ENCODE measurements around the gene LIPC. TPM values are rescaled to one million over a fixed set of nuclear protein-coding genes. Genes with fewer than 3 reads are reported as not detected.

Gene LIPC
- total and polyA plus RNA-seq, 2 donors: 0.41 to 1.2 TPM

- H3K36me3 ChIP-seq (ENCODE audit: insufficient read depth): no peaks in the 10 kb centered on the region
- no peak overlapping the region for H3K27ac ChIP-seq (ENCODE audit: low read depth)
- no peaks in the 10 kb centered on the region for H3K4me1 ChIP-seq (ENCODE audit: insufficient read depth)
- H3K4me3 ChIP-seq (ENCODE audit: low read depth, low read length): no peak overlapping the region
- DNase-seq (ENCODE audit: extremely low spot score): no peak
- WGBS: 57% methylated on average over 6 of the region's 6 CpGs
These were observed 133.2 kb downstream of the LIPC start for GRCh38 chr15:58564981-58565380.

- H3K27ac ChIP-seq (ENCODE audit: low read depth): no peak overlapping the region
- no peak overlapping the region for H3K4me3 ChIP-seq (ENCODE audit: low read depth, low read length)
- WGBS: 62% methylated on average over 4 of the region's 4 CpGs
- no peaks in the 10 kb centered on the region for H3K4me1 ChIP-seq (ENCODE audit: insufficient read depth)
- no peak for DNase-seq (ENCODE audit: extremely low spot score)
- no peaks in the 10 kb centered on the region for H3K36me3 ChIP-seq (ENCODE audit: insufficient read depth)
These were observed 133.8 kb downstream of the LIPC start for GRCh38 chr15:58565619-58566018.

- H3K27ac ChIP-seq (ENCODE audit: low read depth): no peak overlapping the region
- H3K36me3 ChIP-seq (ENCODE audit: insufficient read depth): no peaks in the 10 kb centered on the region
- H3K4me1 ChIP-seq (ENCODE audit: insufficient read depth): no peaks in the 10 kb centered on the region
- WGBS: 89% methylated on average over 6 of the region's 6 CpGs
- no peak for DNase-seq (ENCODE audit: extremely low spot score)
- no peak overlapping the region for H3K4me3 ChIP-seq (ENCODE audit: low read depth, low read length)
These were observed 134.2 kb downstream of the LIPC start for GRCh38 chr15:58566029-58566428.

GRCh38 chr15:58568157-58568571, 136.4 kb downstream of the LIPC start:
- Histone ChIP-seq H3K36me3 (ENCODE audit: insufficient read depth) (no peaks in the 10 kb centered on the region), H3K27ac (ENCODE audit: low read depth) (no peak overlapping the region), H3K4me3 (ENCODE audit: low read depth, low read length) (no peak overlapping the region), H3K4me1 (ENCODE audit: insufficient read depth) (no peaks in the 10 kb centered on the region)
- WGBS: 41% methylated on average over 2 of the region's 2 CpGs
- no peak for DNase-seq (ENCODE audit: extremely low spot score)

- Histone ChIP-seq H3K4me1 (ENCODE audit: insufficient read depth) (no peaks in the 10 kb centered on the region), H3K27ac (ENCODE audit: low read depth) (no peak overlapping the region), H3K36me3 (ENCODE audit: insufficient read depth) (no peaks in the 10 kb centered on the region), H3K4me3 (ENCODE audit: low read depth, low read length) (no peak overlapping the region)
- no peak for DNase-seq (ENCODE audit: extremely low spot score)
- WGBS: 97% methylated on average over 1 of the region's 1 CpG
These were observed 137.7 kb downstream of the LIPC start for GRCh38 chr15:58569455-58569854.

- 85% methylated on average over 6 of the region's 6 CpGs for WGBS
- H3K36me3 ChIP-seq (ENCODE audit: insufficient read depth): no peaks in the 10 kb centered on the region
- H3K4me3 ChIP-seq (ENCODE audit: low read depth, low read length): no peak overlapping the region
- H3K27ac ChIP-seq (ENCODE audit: low read depth): no peak overlapping the region
- no peaks in the 10 kb centered on the region for H3K4me1 ChIP-seq (ENCODE audit: insufficient read depth)
- DNase-seq (ENCODE audit: extremely low spot score): no peak
These were observed 139.7 kb downstream of the LIPC start for GRCh38 chr15:58571491-58571890.

- no peak for DNase-seq (ENCODE audit: extremely low spot score)
- no peaks in the 10 kb centered on the region for H3K36me3 ChIP-seq (ENCODE audit: insufficient read depth)
- 96% methylated on average over 4 of the region's 4 CpGs for WGBS
- H3K27ac ChIP-seq (ENCODE audit: low read depth): no peak overlapping the region
- H3K4me1 ChIP-seq (ENCODE audit: insufficient read depth): no peaks in the 10 kb centered on the region
- no peak overlapping the region for H3K4me3 ChIP-seq (ENCODE audit: low read depth, low read length)
These were observed 140.7 kb downstream of the LIPC start for GRCh38 chr15:58572521-58572920.

GRCh38 chr15:58573270-58573669, 141.5 kb downstream of the LIPC start:
- Histone ChIP-seq H3K4me1 (ENCODE audit: insufficient read depth) (no peaks in the 10 kb centered on the region), H3K4me3 (ENCODE audit: low read depth, low read length) (no peak overlapping the region), H3K36me3 (ENCODE audit: insufficient read depth) (no peaks in the 10 kb centered on the region), H3K27ac (ENCODE audit: low read depth) (no peak overlapping the region)
- WGBS: 95% methylated on average over 4 of the region's 4 CpGs
- DNase-seq (ENCODE audit: extremely low spot score): no peak

GRCh38 chr15:58574631-58575030, 142.8 kb downstream of the LIPC start:
- Histone ChIP-seq H3K4me3 (ENCODE audit: low read depth, low read length) (no peak overlapping the region), H3K4me1 (ENCODE audit: insufficient read depth) (no peaks in the 10 kb centered on the region), H3K27ac (ENCODE audit: low read depth) (no peak overlapping the region), H3K36me3 (ENCODE audit: insufficient read depth) (no peaks in the 10 kb centered on the region)
- DNase-seq (ENCODE audit: extremely low spot score): no peak
- WGBS: 79% methylated on average over 4 of the region's 4 CpGs

GRCh38 chr15:58575045-58575786, 143.4 kb downstream of the LIPC start:
- Histone ChIP-seq H3K4me3 (ENCODE audit: low read depth, low read length) (no peak overlapping the region), H3K36me3 (ENCODE audit: insufficient read depth) (no peaks in the 10 kb centered on the region), H3K27ac (ENCODE audit: low read depth) (no peak overlapping the region), H3K4me1 (ENCODE audit: insufficient read depth) (no peaks in the 10 kb centered on the region)
- WGBS: 90% methylated on average over 14 of the region's 14 CpGs
- no peak for DNase-seq (ENCODE audit: extremely low spot score)

- Histone ChIP-seq H3K36me3 (ENCODE audit: insufficient read depth) (no peaks in the 10 kb centered on the region), H3K4me3 (ENCODE audit: low read depth, low read length) (no peak overlapping the region), H3K27ac (ENCODE audit: low read depth) (no peak overlapping the region), H3K4me1 (ENCODE audit: insufficient read depth) (no peaks in the 10 kb centered on the region)
- no peak for DNase-seq (ENCODE audit: extremely low spot score)
These were observed 144.9 kb downstream of the LIPC start for GRCh38 chr15:58576657-58577056.

GRCh38 chr15:58582160-58582559, 150.4 kb downstream of the LIPC start:
- no peak for DNase-seq (ENCODE audit: extremely low spot score)
- H3K4me3 ChIP-seq (ENCODE audit: low read depth, low read length): no peak overlapping the region
- no peaks in the 10 kb centered on the region for H3K4me1 ChIP-seq (ENCODE audit: insufficient read depth)
- H3K27ac ChIP-seq (ENCODE audit: low read depth): no peak overlapping the region
- WGBS: 86% methylated on average over 3 of the region's 3 CpGs
- no peaks in the 10 kb centered on the region for H3K36me3 ChIP-seq (ENCODE audit: insufficient read depth)

GRCh38 chr15:58583171-58583908, 151.5 kb downstream of the LIPC start:
- Histone ChIP-seq H3K4me3 (ENCODE audit: low read depth, low read length) (no peak overlapping the region), H3K27ac (ENCODE audit: low read depth) (no peak overlapping the region), H3K36me3 (ENCODE audit: insufficient read depth) (no peaks in the 10 kb centered on the region), H3K4me1 (ENCODE audit: insufficient read depth) (no peaks in the 10 kb centered on the region)
- WGBS: 79% methylated on average over 3 of the region's 3 CpGs
- no peak for DNase-seq (ENCODE audit: extremely low spot score)

GRCh38 chr15:58584789-58585461, 153.1 kb downstream of the LIPC start:
- H3K4me1 ChIP-seq (ENCODE audit: insufficient read depth): no peaks in the 10 kb centered on the region
- no peak for DNase-seq (ENCODE audit: extremely low spot score)
- 68% methylated on average over 6 of the region's 6 CpGs for WGBS
- H3K4me3 ChIP-seq (ENCODE audit: low read depth, low read length): no peak overlapping the region
- H3K27ac ChIP-seq (ENCODE audit: low read depth): no peak overlapping the region
- no peaks in the 10 kb centered on the region for H3K36me3 ChIP-seq (ENCODE audit: insufficient read depth)

Measured in urinary bladder (tissue), 4 donors.